HG03460 (cell line): Measurements from ENCODE around the gene TPMT.
"Not testable (repeated sequence)": the region's sequence is repeated elsewhere in the genome, so short reads cannot be mapped to it uniquely, and the experiment has no call there.

Experiments
- ATAC-seq: cut with Tn5 transposase; IDR thresholded peaks from one replicate; pipeline ENCODE4 v1.9.1; 2021; ENCODE audit not compliant: unreplicated experiment

TPMT gene

DNA sequence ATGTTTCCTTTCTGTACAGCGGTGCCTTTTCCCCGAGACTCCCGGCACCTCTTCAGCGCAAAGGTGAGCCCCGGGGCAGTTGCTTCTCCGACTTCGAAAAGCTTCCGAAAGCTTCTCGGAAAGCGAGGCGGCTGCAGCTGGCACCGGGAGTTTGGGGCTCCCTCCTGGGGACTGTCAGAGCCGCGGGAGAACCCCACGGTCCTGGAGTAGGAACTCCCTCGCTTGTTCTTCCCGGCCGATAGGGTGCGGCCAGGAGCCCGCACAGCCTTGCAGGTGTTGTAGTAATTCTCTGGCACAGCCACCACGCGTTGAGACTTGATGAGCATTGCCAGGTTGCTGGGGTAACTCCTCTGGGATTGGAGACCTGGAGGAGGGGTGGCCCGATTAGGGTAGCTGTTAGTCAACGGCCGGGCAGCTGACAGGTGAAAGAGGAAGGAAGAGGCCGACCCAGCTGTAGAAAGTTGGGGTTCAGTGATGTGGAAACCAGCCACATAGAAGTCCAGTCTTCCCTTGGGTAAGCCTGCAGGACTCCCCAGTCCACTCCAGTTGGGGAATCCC, 1.1 kb upstream of the TPMT start:
- ATAC-seq = peak; percentile 40

DNA sequence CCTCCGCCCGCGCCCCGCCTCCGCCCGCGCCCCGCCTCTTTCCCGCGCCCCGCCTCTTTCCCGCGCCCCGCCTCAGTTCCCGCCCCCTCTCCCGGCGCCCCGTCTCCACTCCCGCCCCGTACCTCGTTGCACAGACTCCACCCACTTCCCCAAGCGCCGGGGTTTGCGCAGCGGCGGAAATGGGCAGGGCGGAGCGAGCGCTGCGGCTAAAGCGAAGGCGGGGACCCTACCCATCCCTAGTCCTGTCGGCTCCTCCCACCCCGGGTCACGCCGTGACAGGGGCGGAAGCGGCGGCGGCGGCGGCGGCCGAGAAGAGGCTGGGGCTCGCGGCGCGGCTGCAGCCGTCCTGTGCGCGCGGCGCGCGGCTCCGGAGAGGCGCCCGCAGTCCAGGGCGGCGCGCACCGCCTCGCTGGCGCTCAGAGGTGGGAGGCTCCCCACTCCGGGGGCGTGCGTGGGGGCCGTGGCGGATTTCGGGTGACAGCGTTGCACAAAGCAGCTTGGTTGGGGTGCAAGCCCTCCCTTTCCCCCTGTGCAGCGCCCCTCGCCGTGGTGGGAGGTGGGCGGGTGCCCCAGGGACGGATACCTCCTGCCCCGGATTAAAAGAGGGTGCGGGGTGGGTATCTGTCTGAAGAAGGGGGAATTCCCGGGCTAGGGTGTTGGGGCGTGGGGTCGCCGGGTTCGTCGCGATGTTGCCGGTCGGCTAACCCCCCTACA, 430 bp upstream of the TPMT start, which contains the start of gene KDM1B:
Gene KDM1B (plus strand): TSS at position 273 of the 714 bp plus-strand sequence. CDS start 4,474 bp downstream, outside the sequence.
- ATAC-seq = peak; percentile 85

DNA sequence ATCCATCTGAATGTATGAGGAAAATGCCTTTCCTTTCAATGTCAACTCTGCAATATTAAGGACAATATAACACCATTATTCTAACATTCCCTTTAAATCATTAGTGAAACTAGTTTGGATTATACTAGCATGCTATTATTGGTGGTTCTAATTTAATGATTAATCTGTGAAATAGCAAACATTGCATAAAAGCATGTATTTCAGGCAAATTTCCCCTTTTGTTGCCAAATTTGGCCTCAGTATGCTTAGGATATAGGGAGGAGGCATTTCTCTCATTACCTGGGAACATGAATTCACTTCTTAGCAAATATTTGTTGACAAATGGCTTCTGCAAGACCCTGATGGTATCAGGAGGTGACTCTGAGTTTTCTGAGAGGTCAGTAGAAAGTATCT, 1.6 kb downstream of the TPMT start:
- no peak for ATAC-seq

DNA sequence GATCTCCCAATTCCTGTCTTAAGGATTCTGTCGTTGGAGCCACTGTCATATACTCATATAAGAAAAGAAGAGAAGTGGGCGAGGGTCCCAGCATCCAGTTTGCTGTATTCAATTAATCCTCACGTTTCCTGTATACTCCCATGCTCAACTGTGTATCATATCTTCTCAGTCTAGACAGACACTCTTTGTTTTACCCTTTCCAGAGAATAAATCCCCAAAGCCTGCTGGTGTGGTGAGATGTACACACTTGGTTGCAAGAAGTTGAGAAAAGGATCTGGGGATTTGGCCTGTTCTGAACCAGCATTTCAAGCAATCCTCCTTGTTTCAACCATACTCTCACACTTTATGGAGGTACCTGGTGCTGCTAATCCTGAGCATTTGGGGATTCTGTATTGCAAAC, 3.1 kb downstream of the TPMT start:
- ATAC-seq = no peak

DNA sequence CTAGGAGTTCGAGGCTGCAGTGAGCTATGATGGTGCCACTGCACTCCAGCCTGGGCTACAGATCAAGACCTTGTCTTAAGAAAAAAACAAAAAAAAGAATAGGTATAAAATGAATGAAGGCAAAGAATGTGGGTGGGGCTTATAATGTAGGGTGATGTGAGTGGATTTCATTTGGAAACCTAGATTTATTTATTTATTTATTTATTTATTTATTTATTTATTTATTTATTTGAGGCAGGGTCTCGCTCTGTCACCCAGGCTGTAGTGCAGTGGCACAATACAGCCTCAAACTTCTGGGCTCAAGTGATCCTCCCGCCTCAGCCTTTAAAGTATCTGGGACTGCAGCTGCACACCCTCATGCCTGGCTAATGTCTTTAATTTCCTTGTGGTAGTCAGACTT, 3.5 kb downstream of the TPMT start:
- ATAC-seq = not testable (repeated sequence)

DNA sequence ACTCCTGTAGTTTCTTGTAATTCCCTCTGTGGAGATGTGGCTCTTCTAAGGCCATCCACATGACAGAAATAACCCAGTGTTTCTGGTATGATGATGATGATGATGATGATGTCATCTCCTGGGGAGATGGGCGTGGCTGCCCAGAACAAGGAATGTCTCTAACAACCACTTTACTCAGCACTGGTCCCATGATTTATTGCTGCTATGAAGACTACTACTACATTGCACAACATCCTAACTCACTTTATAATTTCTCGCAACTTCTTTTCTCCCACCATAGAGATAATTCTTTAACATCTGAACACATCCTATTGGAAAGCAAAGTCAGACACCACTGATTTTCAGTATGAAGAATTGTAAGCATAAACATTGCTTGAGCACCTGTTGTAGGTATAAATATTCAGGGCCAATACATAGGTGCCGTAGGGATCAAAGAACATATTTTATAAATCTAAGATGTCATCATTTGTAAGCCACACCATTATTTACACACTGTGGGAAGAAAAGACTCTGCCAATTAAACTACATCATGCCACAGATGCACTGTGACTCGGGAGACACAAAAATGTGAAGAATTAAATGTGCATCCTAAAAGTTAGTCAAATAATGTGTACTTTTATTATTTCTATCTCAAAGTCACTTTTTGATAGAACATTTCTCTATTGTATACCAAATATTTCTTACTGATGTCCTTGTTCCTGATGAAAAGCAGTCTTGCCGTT, 6.4 kb downstream of the TPMT start:
- no peak for ATAC-seq

DNA sequence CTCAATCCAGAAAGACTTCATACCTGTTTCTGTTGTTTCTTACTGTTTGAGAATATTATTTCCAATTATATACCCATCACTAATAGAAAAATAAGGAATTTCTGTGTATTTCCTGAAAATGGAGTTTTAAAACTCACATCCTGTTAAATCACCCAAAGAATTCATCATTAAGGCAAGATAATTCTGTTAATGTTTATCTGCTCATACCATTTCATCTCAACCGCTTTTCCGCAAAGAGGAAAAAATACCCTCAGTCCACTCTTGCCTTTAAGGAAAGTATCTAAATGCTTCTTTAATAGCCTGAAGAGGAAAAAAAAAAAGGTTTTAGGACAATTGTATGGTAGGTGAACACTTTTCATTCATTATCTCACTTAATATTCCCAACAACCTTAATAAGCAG, 7.3 kb downstream of the TPMT start:
- no peak for ATAC-seq

DNA sequence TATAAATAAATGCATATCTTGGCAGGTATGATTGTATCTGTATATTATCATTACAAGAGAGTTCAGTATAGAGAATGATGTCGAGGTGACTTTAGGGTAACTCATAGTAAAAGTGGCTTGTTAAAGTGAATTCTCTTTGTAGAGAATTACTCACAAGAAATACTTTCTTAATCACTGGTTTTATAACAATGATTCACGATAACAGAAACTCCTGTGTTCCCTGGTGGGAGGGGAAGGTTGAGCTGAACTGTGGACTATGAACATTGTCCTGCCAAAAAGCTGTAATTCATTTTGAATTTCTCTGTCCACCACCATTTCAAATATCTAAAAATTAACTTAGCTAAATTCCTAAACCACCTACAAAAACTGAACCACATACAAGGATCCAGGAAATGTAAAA, 7.7 kb downstream of the TPMT start:
- no peak for ATAC-seq

DNA sequence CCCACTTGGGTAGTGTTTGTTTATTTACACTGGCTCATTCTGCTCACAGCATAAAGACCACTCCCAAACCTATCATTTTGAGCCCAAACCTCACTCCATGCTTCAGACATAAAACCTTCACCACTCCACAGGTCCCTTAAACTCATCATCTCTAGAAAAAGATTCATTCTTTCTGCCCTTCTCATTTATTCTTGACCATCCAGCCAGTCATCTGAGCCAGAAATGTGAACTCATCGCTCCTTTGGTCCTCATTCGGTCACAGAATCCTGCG, 12.4 kb downstream of the TPMT start:
- no peak for ATAC-seq

DNA sequence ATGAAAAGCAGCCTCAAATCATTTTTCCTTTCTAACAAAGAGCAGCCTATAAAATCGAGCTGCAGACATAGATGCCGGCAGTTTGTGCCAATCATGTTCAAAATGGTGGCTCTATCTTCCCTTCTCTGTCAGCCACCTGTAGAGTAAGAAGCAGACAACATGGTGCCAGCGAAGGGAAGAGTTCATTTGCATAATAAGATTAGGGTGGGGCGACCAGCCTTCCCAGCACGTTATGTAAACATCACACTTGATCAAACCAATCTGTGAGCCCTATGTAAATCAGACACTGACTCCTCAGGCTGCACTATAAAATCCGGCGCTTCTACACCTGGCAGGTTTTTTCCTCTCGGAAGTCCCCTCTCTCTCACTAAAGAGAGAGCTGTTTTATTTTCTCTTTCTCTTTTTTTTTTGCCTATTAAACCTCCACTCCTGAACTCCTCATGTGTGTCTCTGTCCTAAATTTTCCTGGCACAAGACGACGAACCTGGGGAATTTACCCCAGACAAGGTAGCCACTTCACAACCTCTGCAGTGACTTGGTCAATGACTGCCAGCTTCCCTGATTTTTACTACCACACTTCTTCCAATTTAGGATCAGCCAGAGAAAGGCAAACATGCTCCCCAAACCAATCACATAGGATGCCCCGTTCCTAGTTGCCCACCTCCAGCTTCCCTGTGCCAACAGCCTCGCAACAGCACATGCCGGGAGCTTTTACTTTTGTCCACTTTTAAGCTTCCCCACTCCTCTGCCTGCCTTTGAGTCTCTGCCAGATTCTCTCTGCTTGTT, 12.9 kb downstream of the TPMT start:
- no peak for ATAC-seq

DNA sequence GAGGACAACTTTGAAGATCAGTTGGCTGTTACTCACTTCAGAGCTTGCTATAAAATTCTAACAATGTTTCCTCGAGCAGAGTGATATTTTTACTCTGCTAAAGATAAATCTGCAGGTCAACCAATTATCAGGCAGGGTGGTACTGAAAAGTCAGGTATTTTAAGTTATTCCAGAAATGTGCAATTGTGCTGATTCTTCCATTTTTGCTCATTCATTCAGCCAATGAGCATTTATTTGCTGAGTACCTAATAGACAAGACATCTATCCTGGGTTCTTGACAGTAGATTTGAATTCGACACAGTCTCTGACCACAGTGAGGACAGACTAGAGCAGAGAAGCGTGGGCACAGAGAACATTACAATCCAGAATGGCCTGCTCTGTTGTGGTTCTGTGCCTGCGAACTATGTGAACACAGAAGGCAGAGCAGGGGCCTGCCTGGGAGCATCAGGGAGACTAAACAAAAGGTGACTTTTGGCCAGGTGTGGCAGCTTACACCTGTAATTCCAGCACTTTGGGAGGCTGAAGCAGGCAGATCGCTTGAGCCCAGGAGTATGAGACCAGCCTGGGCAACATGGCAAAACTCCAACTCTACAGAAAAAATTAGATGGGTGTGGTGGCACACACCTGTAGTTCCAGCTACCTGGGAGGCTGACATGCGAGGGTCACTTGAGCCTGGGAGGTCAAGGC, 14.8 kb downstream of the TPMT start:
- ATAC-seq = no peak

DNA sequence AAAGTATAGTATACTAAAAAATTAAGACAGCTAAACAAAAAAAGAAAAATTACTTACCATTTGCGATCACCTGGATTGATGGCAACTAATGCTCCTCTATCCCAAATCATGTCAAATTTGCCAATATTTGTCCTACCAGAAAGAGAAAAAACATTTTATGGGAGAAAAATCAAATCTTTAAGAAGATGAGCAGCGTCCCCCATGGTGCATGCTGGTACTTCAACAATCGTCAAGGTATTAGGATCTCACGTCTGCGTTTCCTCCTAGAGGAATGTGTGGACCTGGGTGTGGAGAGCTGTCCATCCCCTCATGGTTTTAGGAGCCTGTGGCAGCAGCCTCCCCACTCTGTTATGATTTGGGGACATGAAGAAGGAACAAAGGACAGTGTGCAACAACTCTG, 16.0 kb downstream of the TPMT start:
- no peak for ATAC-seq

DNA sequence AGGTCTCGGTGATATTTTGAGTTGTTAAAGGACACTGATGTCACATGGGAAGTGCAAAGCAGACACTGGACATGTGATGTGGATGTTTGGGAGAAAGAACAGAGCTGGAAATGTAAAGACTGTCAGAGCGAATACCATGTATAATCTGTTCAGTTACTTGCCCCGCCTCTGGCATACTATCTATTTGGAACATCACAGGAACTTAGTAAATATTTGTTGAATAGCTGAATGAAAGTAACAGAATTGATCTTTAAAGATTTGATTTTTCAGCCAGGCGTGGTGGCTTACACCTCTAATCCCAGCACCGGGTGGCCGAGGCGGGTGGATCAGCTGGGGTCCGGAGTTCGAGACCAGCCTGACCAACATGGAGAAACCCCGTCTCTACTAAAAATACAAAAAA, 18.6 kb downstream of the TPMT start:
- ATAC-seq = no peak

DNA sequence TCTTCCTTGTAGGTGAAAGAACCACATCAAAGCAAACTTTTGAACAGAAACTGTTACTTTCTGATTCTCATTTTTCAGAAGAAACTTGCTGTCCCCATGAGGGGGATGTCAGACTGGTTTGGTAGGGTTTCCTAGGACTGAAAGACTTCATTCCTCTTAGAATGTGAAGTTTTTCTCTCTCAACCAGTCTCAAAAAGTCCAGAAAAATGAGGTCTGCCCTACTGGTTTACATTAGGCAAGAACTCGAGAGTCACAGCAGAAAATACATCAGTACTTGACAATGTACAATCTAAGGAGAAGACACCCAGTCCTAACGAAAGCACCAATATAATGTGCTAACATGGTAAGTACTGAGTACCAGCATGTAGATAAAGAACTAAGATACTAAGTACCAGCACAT, 19.7 kb downstream of the TPMT start:
- ATAC-seq = no peak

DNA sequence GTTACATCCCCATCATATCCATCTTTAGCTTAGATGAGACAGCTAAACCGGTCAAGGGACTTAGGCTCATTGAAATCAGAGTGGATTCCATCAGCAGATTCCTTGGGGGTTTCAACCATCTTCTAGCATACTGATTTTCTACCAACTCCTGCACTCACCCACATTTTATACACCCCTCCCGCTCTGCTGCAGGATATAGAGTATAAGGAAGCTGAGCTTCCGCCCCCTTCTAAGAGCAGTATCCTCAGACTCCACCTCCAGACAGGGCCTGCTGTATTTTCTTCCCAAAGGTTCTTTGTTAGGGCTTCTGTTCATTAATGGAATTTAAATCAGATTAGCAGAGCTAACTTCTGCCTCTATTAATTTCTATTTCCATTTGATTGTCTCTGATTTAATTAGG, 22.5 kb downstream of the TPMT start:
- ATAC-seq = no peak

DNA sequence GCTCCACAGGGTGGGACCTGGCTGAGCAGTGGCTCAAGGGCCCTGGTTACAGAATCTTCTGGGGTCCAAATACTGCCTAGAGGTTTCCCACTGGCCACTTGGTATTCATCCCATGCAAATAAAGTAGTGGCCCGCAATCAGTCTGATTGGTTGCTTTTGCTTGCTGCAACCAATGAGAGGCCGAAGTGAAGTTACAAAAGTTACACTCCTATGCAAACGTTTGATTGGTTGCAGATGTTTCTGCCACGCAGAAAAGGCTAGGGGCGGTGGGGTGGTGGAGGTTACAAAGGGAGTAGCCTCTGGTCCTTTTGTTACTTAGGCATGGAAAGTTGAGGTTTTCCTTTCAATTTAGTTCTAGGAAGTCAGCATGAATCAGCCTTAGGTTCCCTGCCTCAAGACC, 28.8 kb downstream of the TPMT start:
- no peak for ATAC-seq

DNA sequence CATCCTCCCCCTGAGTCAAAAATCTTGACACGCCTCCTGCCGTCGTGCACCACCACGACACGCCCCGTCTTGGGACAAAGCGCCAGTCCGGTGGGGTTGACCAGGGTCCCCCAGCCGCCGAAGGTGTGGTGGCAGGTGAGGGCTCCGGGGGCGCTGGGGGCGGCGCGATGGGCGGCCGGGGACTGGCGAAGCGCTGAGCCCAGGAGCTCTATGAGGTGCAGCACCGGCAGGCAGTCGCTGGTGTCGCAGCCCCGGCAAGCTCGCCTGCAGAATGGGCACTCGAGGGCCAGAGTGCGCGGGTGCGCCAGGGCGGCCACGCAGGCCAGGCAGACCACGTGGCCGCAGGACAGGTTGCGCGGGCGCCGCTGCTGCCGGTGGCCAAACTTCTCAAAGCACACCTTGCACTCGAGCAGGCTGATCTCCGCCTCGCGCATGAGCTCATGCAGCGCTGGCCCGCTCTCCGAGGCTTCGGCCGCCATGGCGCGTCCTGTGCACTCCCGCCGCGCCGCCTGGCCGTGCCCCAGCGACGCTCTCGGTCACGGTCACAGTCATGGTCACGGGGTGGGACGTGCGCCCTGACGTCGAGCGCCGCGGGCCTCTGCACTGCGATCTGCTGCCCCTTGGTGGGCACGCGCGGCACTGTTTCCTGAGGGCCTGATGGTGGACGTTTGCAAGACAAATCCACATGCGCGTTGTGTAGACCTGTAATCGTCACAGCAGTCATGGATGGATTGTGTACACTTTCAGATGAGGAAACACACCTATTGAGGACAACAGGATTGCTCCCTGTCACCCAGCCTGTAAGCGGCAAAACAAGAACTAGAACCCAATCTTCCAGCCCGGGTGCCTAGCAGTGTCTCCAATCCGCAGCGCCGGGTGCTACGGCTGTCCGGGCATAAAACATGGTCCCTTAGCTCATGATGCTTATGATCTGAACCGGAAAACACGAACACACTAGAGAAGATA, 32.5 kb downstream of the TPMT start, which contains the start of gene NHLRC1:
Gene NHLRC1 (minus strand): TSS at position 550 of the 966 bp plus-strand sequence. CDS start 71 bp downstream, at position 479.
- peak; percentile 99 for ATAC-seq

DNA sequence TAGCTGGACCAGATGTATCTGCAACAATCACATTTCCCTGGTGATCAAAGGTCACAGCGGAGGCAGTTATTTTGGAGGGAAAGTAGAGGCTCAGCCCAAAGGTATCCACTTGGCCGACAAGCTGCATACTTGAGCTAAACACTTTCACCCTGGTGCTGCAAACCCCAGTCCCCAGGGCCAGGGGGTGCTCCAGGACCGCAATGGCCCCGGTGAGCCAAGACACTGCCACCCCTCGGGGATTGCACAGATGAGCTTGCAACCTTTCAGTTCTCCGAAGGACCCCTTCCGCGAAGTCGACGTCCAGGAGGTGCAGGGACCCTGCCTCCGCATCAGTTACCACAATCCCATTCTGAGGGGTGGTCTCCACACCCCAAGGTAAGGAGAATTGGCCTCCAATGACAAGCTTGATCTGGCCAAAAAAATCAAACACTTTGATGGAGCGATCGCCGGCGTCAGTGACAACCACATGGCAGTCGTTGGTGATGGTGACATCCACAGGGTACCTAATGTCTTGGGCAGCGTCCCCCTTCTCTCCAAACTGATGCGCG, 33.2 kb downstream of the TPMT start:
- no peak for ATAC-seq

DNA sequence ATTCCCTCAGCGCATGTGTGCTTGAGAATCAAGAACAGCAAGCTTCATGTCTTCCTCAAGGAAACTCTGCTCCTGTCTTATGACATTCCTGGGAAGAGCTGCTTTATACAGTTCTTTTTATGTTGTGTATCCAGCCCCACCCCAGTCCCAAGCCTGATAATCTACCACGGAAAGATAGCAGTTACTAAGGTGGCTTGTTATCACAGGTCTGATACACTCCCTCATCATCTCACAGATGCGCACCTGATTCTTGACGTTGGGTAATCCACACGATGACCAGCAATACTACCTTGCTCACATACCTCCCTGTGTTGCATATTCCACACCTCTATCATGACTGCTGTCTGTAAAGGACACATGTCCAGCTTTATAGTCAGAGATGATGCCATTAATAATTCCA, 35.6 kb downstream of the TPMT start:
- no peak for ATAC-seq

DNA sequence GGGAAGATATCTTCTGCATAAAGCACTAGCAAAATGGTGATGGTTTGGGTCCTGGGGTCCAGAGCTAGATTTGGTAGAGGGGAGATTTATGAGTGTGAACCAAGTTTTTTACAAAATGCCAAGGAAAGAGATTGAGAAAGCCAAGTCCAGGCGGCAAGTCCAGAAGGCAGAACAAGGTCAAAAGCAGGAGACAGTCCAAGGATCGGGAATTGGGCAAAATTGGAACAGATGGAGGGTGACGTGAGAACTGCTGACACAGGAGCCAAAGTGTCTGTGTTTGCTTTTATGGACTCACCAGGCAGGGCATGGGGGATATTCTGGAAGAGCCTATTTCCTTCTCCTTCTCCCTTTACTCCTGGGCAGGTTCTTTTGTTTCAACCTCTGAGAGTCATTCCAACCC, 36.5 kb downstream of the TPMT start:
- no peak for ATAC-seq
